Pulmonary artery endothelial cell (primary cell): ENCODE measurements around the gene SNW1. TPM values are rescaled to one million over a fixed set of nuclear protein-coding genes. Genes with fewer than 3 reads are reported as not detected.
"Not testable (repeated sequence)": the region's sequence is repeated elsewhere in the genome, so short reads cannot be mapped to it uniquely, and the experiment has no call there.

Experiments
- DNase-seq: peaks from one replicate; pipeline ENCODE4 v3.0.0-alpha.2; 2011; ENCODE audit warnings: low read depth, low spot score
- total RNA-seq: library from RNA; depleted of rRNA; stranded (reverse); fragments of >200 nt; gene quantifications from 2 replicates; pipeline ENCODE4 v1.2.3, GENCODE V29; 2014

The SNW1 gene
- total RNA-seq, 1 donor from 2014 or later = 60.4 TPM

GRCh38 chr14:77752266-77752665, 8.7 kb downstream of the SNW1 start:
- DNase-seq = no peak

GRCh38 chr14:77747425-77747824, 13.5 kb downstream of the SNW1 start:
- DNase-seq = not testable (repeated sequence)

- no peak for DNase-seq
Observed at GRCh38 chr14:77746064-77746702, 14.8 kb downstream of the SNW1 start.

- DNase-seq = no peak
Observed at GRCh38 chr14:77741438-77741837, 19.5 kb downstream of the SNW1 start.

- peak; percentile 80 for DNase-seq
Observed at GRCh38 chr14:77738559-77739250, 22.3 kb downstream of the SNW1 start.

GRCh38 chr14:77730976-77731497, 29.9 kb downstream of the SNW1 start:
- no peak for DNase-seq

- DNase-seq = no peak
Observed at GRCh38 chr14:77722301-77722700, 38.7 kb downstream of the SNW1 start.

- DNase-seq = no peak
Observed at GRCh38 chr14:77721437-77721836, 39.5 kb downstream of the SNW1 start.

- DNase-seq = no peak
Observed at GRCh38 chr14:77717608-77718305, 43.2 kb downstream of the SNW1 start.

GRCh38 chr14:77714926-77715325, 46.0 kb downstream of the SNW1 start:
- DNase-seq = no peak

GRCh38 chr14:77710364-77710763, 50.6 kb downstream of the SNW1 start:
- no peak for DNase-seq

- DNase-seq = no peak
Observed at GRCh38 chr14:77709412-77709811, 51.5 kb downstream of the SNW1 start.

GRCh38 chr14:77708749-77709148, 52.2 kb downstream of the SNW1 start:
- no peak for DNase-seq

- DNase-seq = peak; percentile 24
Observed at GRCh38 chr14:77707724-77708408, 53.1 kb downstream of the SNW1 start, which contains the start of the genes ALKBH1 and SLIRP. Gene ALKBH1 (minus strand): TSS chr14:77708023. CDS start chr14:77708004, 19 bp downstream. Gene SLIRP (plus strand): TSS chr14:77708103. CDS start chr14:77708112, 9 bp downstream.

- DNase-seq = no peak
Observed at GRCh38 chr14:77707355-77707723, 53.6 kb downstream of the SNW1 start.

- no peak for DNase-seq
Observed at GRCh38 chr14:77691259-77691658, 69.7 kb downstream of the SNW1 start.

- no peak for DNase-seq
Observed at GRCh38 chr14:77682158-77682553, 78.8 kb downstream of the SNW1 start.

- DNase-seq = no peak
Observed at GRCh38 chr14:77681196-77682157, 79.5 kb downstream of the SNW1 start.

- no peak for DNase-seq
Observed at GRCh38 chr14:77674931-77675330, 86.0 kb downstream of the SNW1 start.

- DNase-seq = no peak
Observed at GRCh38 chr14:77673193-77673592, 87.8 kb downstream of the SNW1 start.
